ENCODE data around the gene ASAP3. TPM values are rescaled to one million over a fixed set of nuclear protein-coding genes. Genes with fewer than 3 reads are reported as not detected.
A peak's percentile ranks its signal among the peaks of the same experiment; 100 is the strongest.

The ASAP3 gene
- total and polyA plus RNA-seq, 8 donors = 24.9 to 228 (median 30.5) TPM

- H3K4me1 ChIP-seq = peaks cover 32 to 60% (median 53%) of the 10 kb centered on the region in 4 donors
- no peak for TF ChIP-seq EP300 (IDR thresholded peaks at IDR 0.05)
- TF ChIP-seq POLR2AphosphoS5 (IDR thresholded peaks at IDR 0.05) = no peak
- no peak for TF ChIP-seq POLR2A (IDR thresholded peaks at IDR 0.05)
- no peak for TF ChIP-seq CTCF (IDR thresholded peaks at IDR 0.05)
- peaks cover 0 to 21% (median 6%) of the 10 kb centered on the region in 3 donors for H3K27me3 ChIP-seq
- 1 to 4% (median 1%) methylated on average over 33 to 84 of the region's 84 CpGs for WGBS, 5 donors
- peak; percentile 75 to 81 for DNase-seq
- peaks cover 0 to 16% (median 12%) of the 10 kb centered on the region in 4 donors for H3K36me3 ChIP-seq
- H3K27ac ChIP-seq = peak within 1 kb of the TSS; percentile 86 to 94 (median 87)
- peak within 1 kb of the TSS; percentile 60 to 82 (median 68) for H3K4me3 ChIP-seq
- intact Hi-C loops (cut with DNase I; ENCODE audit: low total_unique reads) = no loop called here
- no peaks in the 10 kb centered on the region for H3K9me3 ChIP-seq
Measured at GRCh38 chr1:23424293-23425192, 59.4 kb downstream of the ASAP3 start, which contains the start of gene TCEA3. Gene TCEA3, minus strand, starts transcription at chr1:23424748. Its CDS starts 115 bp downstream, at chr1:23424633.

- H3K4me1 ChIP-seq = peaks cover 32 to 67% (median 58%) of the 10 kb centered on the region in 4 donors
- peaks cover 0 to 7% (median 3%) of the 10 kb centered on the region in 4 donors for H3K36me3 ChIP-seq
- WGBS, 5 donors = 2 to 8% (median 6%) methylated on average over 20 to 46 of the region's 46 CpGs
- H3K4me3 ChIP-seq = peak overlapping the region; percentile 60 to 82 (median 68)
- no peak for TF ChIP-seq POLR2A (IDR thresholded peaks at IDR 0.05)
- TF ChIP-seq POLR2AphosphoS5 (IDR thresholded peaks at IDR 0.05) = no peak
- TF ChIP-seq CTCF (IDR thresholded peaks at IDR 0.05) = no peak
- no peak for TF ChIP-seq EP300 (IDR thresholded peaks at IDR 0.05)
- H3K9me3 ChIP-seq = no peaks in the 10 kb centered on the region
- H3K27ac ChIP-seq = peak overlapping the region; percentile 86 to 94 (median 87)
- intact Hi-C loops (cut with DNase I; ENCODE audit: low total_unique reads) = no loop called here
- H3K27me3 ChIP-seq = peaks cover 0 to 21% (median 6%) of the 10 kb centered on the region in 3 donors
- DNase-seq = peak; percentile 81 to 88
Measured at GRCh38 chr1:23423415-23424292, 60.3 kb downstream of the ASAP3 start.

- H3K9me3 ChIP-seq = no peaks in the 10 kb centered on the region
- peak in 1 of 2 donors; percentile 56 for DNase-seq
- H3K27ac ChIP-seq = peak overlapping the region; percentile 86 to 94 (median 87)
- peaks cover 32 to 74% (median 61%) of the 10 kb centered on the region in 4 donors for H3K4me1 ChIP-seq
- peaks cover 0 to under 1% (median 0%) of the 10 kb centered on the region in 4 donors for H3K36me3 ChIP-seq
- intact Hi-C loops (cut with DNase I; ENCODE audit: low total_unique reads) = no loop called here
- WGBS, 5 donors = 30 to 56% (median 40%) methylated on average over 4 to 6 of the region's 6 CpGs
- H3K27me3 ChIP-seq = peaks cover 0 to 21% (median 6%) of the 10 kb centered on the region in 3 donors
- H3K4me3 ChIP-seq = peak overlapping the region; percentile 5 to 82 (median 64)
- TF ChIP-seq POLR2A (IDR thresholded peaks at IDR 0.05) (no peak), EP300 (IDR thresholded peaks at IDR 0.05) (no peak)
Measured at GRCh38 chr1:23422941-23423340, 61.0 kb downstream of the ASAP3 start.

- H3K4me3 ChIP-seq = peak overlapping the region; percentile 5 to 82 (median 13)
- DNase-seq = peak; percentile 76 to 94
- no peaks in the 10 kb centered on the region for H3K9me3 ChIP-seq
- H3K27ac ChIP-seq = peak overlapping the region; percentile 86 to 94 (median 87)
- 3 to 12% (median 4%) methylated on average over 12 to 15 of the region's 15 CpGs for WGBS, 5 donors
- peaks cover 0 to 21% (median 6%) of the 10 kb centered on the region in 3 donors for H3K27me3 ChIP-seq
- H3K36me3 ChIP-seq = peaks cover 0 to 2% (median under 1%) of the 10 kb centered on the region in 4 donors
- TF ChIP-seq POLR2AphosphoS5 (IDR thresholded peaks at IDR 0.05) (peak in 1 of 3 donors; percentile 8), EP300 (IDR thresholded peaks at IDR 0.05) (no peak)
- intact Hi-C loops (cut with DNase I; ENCODE audit: low total_unique reads) = no loop called here
- H3K4me1 ChIP-seq = peaks cover 32 to 80% (median 63%) of the 10 kb centered on the region in 4 donors
Measured at GRCh38 chr1:23422241-23422877, 61.6 kb downstream of the ASAP3 start.
